Activated naive CD4-positive, alpha-beta T cell treated with Interleukin-2 at 50 U/mL for 16 hours (primary cell): ENCODE measurements around the gene TEX44.

ENCODE experiments used
- DNase-seq: peaks from one replicate; pipeline ENCODE4 v3.0.0-alpha.2; 2020

Gene TEX44

DNA sequence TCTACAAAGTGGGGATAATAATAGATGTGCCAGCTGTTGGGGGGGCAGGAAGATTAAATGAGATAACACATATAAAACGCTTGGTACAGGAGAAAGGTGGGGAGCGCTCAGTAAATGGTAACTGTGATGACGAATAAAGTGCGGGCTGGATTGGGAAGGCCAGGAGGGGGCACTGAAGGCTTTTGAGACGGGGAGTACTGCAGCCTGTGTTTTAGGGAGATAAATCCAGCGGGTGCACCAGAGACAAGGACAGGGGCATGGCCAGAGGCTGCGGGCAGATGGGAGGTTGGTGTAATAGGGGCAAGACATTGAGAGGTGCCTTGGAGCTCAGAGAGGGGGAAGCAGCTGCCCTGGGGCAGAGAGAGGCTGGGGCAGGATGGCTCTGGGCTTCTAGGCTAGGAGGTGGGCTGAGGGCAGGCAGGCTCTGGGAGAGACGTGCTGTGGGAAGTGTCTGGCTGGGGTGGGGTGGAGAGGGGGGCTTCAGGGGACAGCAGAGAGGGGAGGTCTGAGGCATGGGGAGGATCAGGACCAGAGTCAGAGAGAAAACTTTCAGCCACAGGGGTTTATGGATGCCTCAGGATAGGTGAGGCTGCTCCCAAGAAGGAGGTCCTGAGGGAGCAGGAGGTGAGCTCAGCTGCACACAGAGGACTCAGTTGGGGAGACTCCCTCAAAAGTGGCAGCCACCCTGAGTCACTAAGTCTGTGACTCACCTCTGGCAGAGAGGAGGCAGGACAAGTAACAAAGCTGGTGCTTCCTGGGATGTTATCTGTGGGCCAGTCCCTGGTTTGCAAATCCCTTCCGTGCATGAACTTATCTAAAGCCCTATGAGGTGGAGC is 18.8 kb downstream of the TEX44 start:
- peak; percentile 64 for DNase-seq

- no peak for DNase-seq
These were observed 19.4 kb downstream of the TEX44 start for GRCh38 chr2:231612109-231612455.

- peak; percentile 95 for DNase-seq
These were observed 20.0 kb downstream of the TEX44 start for GRCh38 chr2:231612456-231613330.

DNA sequence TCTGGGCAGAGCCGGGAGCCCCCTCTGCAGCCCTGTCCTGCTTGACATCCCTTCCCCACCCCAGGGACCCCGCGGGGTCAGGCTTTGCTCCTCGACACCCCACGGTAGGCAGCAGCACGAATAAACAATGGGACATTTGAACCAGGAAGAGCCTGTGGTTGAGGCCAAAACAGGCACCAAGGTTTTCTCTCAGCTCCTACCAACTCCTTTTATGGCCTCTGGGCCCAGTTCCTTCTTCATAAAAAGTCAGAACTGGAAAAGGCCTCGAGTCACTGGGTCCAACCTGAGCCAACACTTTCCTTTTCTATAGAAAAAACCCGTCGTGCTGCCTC is 20.6 kb downstream of the TEX44 start:
- no peak for DNase-seq

- DNase-seq: peak; percentile 86
These were observed 21.2 kb downstream of the TEX44 start for GRCh38 chr2:231613663-231614558.

GRCh38 chr2:231614559-231615057 is 21.9 kb downstream of the TEX44 start:
- peak; percentile 53 for DNase-seq

- DNase-seq: no peak
These were observed 22.5 kb downstream of the TEX44 start for GRCh38 chr2:231615058-231615671.

- DNase-seq: no peak
These were observed 23.6 kb downstream of the TEX44 start for GRCh38 chr2:231616296-231616695.

DNA sequence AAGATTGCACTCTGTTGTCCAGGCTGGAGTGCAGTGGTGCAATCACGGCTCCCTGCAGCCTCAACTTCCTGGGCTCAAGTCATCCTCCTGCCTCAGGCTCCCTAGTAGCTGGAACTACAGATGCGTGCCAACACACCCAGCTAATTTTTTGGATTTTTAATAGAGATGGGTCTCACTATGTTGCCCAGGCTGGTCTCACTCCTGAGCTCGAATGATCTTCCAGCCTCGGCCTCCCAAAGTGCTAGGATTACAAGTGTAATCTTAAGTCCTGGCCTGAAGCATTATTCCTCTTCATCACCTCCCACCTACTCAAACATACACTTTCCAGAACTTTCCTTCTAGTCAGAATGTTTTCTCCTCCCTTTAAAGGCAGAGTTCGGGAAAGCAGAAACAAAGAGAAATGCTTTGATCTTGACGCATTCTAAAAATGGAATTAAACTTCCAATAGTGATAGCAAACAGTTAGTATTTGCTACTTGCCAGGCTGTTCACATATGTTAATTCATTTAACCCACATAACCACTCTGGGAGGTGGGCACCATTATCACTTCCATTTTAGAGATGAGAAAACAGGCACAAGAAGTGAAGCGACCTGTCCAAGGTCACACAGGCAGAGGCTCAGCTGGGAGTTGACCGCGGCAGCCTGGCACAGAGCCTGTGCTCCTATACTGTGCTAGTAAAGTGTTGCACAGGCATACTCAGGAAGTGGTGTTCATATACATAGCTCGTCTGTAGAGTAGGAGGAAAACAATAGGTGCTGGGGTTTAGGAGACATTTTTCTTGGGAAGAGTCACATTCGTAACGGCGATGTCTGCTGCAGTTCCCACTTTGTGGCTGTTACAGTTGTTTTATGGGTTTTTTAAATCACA is 24.6 kb downstream of the TEX44 start:
- DNase-seq: no peak

DNA sequence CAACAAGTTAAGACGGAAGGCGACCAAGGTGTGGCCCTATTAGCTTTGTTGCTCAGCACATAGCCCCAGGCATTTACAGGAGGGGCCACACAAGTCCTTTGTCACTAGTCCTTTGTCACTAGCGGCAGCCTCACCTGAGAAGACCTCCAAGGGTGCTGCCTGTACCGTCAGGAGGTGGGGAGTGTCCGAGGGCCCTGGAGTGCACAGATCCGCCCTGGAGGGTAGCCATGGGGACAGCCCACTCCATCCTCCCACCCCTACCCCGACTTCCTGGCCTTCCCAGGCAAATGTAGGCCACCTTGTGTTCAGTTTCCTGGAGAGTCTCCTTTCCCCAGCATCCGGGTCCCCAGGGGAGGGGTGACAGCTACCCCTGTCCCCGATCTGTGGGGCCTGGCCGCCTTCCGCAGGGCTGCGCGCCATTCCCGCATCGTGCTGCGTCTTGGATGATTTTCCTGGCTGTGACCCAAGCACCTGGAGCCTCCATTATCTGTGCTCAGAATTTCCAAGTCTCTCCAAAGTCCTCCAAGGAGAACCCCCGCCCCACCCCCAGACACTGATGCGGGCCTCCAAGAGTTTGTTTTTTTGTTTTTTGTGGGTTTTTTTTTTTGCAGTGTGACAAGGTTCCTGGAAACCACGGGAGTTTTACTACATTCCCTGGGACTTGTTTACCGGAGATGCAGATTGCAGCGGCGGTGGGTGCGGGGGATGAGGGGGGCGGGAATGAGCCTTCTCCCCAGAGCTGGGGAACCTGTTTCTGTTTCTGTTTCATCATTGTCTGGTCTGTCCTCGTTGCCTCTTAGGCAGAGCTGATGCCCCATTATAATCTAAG is 28.6 kb downstream of the TEX44 start:
- no peak for DNase-seq

DNA sequence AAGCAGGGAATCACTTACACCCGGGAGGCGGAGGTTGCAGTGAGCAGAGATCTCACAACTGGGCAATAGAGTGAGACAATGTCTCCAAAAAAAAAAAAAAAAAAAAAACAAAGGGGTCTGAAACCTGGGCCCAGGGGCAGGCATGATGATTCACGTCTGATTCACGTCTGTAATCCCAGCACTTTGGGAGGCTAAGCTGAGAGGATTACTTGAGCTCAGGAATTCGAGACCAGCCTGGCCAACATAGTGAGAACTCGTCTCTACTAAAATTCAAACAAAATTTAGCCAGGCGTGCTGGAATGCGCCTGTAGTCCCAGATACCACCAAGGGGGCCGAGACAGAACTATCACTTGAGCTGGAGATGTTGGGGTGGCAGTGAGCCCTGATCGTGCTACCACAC is 30.3 kb downstream of the TEX44 start:
- DNase-seq: no peak

DNA sequence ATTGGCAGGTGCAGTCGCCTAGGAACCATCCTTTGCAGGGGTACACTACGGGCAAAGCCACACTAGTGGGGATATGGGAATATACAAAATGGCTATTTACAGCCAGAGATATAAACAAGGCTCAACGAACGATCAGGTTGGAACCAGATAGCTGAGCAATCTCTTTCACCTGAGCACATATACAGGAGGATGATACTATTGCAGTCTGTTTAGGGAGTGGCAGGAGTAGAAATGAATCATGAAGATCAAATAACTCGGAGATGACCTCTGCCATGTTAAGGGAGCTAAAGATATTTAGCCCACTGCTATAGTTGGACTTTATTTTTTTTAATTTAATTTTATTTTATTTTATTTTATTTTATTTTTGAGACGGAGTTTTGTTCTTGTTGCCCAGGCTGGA is 33.8 kb downstream of the TEX44 start:
- DNase-seq: no peak

DNA sequence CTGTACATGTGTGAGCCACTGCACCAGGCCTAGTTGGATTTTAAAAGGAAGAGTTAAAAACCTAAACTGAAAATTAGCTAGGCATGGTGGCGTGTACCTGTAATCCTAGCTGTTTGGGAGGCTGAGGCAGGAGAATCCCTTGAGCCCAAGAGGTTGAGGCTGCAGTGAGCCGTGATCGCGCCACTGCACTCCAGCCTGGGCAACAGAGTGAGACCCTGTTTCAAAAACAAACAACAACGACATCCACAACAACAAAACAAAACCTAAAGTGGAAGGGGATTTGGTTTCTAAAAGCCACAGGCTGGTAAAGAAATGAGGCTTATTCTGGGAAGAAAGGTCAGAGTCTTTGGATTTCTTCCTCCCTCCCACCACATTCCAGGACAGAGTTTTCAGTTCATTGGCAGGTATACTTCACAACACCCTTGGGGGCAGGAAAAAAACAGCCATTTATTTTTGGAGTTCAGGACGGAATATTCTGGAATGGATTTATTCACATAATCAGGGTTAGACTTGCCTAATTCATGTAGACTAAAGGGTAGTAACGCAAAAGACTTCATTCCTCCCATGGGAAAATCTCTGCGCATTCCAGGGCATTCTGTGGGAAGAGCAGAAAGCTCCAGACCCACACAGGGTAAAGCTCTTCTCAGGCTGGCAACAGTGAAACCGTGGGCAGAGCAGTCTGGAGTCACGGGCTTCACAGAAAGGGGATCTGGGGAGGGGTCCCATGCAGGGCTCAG is 34.9 kb downstream of the TEX44 start:
- no peak for DNase-seq

GRCh38 chr2:231632559-231633142 is 40.0 kb downstream of the TEX44 start:
- no peak for DNase-seq

GRCh38 chr2:231633241-231633976 is 40.7 kb downstream of the TEX44 start:
- DNase-seq: no peak

DNA sequence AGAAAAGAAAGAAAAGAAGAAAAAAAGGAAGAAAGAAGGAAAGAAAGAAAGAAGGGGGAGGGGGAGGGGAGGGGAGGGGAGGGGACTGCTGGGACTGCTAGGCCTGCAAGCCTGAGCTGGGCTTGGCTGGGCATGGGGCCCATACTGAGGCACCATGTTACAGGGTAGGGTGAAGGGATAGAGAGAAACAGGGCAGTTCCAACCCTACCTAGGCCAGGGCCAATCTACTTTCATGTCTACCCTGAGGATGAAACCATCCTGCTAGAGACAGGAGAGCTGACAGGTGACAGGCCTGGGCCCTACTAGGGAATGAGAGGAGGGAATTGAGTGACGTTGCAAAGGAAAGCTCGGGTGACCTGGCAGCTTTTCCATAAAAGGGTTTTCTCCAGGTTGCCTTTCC is 41.7 kb downstream of the TEX44 start:
- DNase-seq: no peak

GRCh38 chr2:231634951-231635875 is 42.5 kb downstream of the TEX44 start:
- no peak for DNase-seq

DNA sequence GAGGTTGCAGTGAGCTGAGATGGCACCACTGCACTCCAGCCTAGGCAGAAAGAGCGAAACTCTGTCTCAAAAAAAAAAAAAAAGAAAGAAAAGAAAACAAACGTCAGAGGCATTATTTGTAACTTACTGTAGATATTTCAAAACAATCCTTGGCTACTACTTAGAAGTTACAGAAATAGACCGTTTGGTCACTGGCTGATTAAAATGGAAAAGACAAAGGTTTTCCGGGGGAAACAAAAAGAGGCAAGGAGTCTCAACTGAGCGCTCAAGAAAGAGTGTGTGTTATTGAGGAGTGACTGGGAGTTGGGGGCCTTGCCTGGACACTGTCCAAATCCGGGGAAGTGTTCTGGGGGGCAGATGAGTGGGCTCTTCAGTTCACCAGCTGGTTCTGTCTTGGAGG is 47.6 kb downstream of the TEX44 start:
- no peak for DNase-seq
